ENCODE data around the gene ATP2B1.

- TF ChIP-seq POLR2AphosphoS5 (IDR thresholded peaks at IDR 0.05; ENCODE audit: low read depth, low read length) (no peak), TAF1 (IDR thresholded peaks at IDR 0.05; ENCODE audit: borderline replicate concordance, insufficient read depth, low read length) (no peak), SIN3A (IDR thresholded peaks at IDR 0.05; ENCODE audit: borderline replicate concordance, insufficient read depth, low read length) (no peak)
Measured at GRCh38 chr12:89701606-89702206, 6.9 kb downstream of the ATP2B1 start.
